Transverse colon (tissue), 4 donors: ENCODE measurements around the gene BPIFA3. TPM values are rescaled to one million over a fixed set of nuclear protein-coding genes. Genes with fewer than 3 reads are reported as not detected.

Source experiments
- DNase-seq: peaks from one replicate; pipeline ENCODE4 v3.0.0-alpha.2; 2019
- H3K27ac ChIP-seq, 4 donors: fragments of 200-600 bp; sonication (generic); 2 replicates each; pipeline ENCODE4 v1.5.1; 2016 to 2018; ENCODE audit warnings: inconsistent platforms in 4 of 4
- H3K27me3 ChIP-seq: fragments of 200-600 bp; sonication (generic); 2 replicates; pipeline ENCODE4 v1.5.1; 2017; ENCODE audit warnings: inconsistent platforms
- H3K36me3 ChIP-seq, 4 donors: fragments of 200-600 bp; sonication (generic); 2 replicates each; pipeline ENCODE4 v1.5.1; 2017 to 2019; ENCODE audit warnings: inconsistent platforms in 4 of 4
- H3K4me1 ChIP-seq, 4 donors: fragments of 200-600 bp; sonication (generic); 2 replicates each; pipeline ENCODE4 v1.5.1; 2017 to 2020; ENCODE audit warnings: inconsistent platforms in 4 of 4
- H3K4me3 ChIP-seq, 4 donors: fragments of 200-600 bp; sonication (generic); 1 replicate in 1 of 4; 2 replicates in 3 of 4; pipeline versions ENCODE4 v1.5.1 to v1.6.1; 2017 to 2019; ENCODE audit warnings: inconsistent platforms in 4 of 4
- H3K9me3 ChIP-seq, 2 donors: fragments of 200-600 bp; sonication (generic); 2 replicates each; pipeline ENCODE4 v1.5.1; 2017 to 2019; ENCODE audit warnings: inconsistent platforms in 2 of 2
- EP300 ChIP-seq: sonication (generic); formaldehyde crosslinking; IDR thresholded peaks from one replicate; pipeline ENCODE4 v1.6.1; 2017; ENCODE audit warnings: antibody characterized with exemption, low read depth
- POLR2A ChIP-seq: fragments of 450-650 bp; IDR thresholded peaks from one replicate; pipeline ENCODE4 v1.6.1; 2016; ENCODE audit warnings: antibody characterized with exemption, mild to moderate bottlenecking, moderate library complexity
- POLR2AphosphoS5 ChIP-seq, 3 donors: sonication (generic); formaldehyde crosslinking; IDR thresholded peaks; one replicate each; pipeline ENCODE4 v1.6.1; 2016; ENCODE audit warnings: antibody characterized with exemption in 3 of 3
- WGBS, 2 donors: methylation state at CpG; one replicate each; pipeline ENCODE4 v1.1.5; 2018; ENCODE audit warnings: low coverage in 1 of 2; 5-methylcytosine and 5-hydroxymethylcytosine counted together
- in situ Hi-C, 4 donors: fragments of 200-750 bp; cut with MboI; loops; one replicate each; pipeline versions ENCODE4 v1.15.0 to v1.15.1; 2017; ENCODE audit warnings: low sequenced_read_pairs in 3 of 4, low pct_ligation_motif_present in 1 of 4, low pct_unique_long_range_greater_than_20kb in 1 of 4
- intact Hi-C: fragments of 100-400 bp; cut with DNase I; formaldehyde crosslinking; loops from one replicate; pipeline ENCODE4 v1.15.1; 2023; ENCODE audit warnings: low total_unique reads
- total RNA-seq, 4 donors: library from RNA; depleted of rRNA; stranded (reverse); fragments of >200 nt; gene quantifications; one replicate each; pipeline ENCODE4 v1.1.0, GENCODE V29; 2016
- TF ChIP-seq, protein P1 (sequence below), 5 experiments: fragments of 200-600 bp in 3 of 5; fragments of 450-650 bp in 2 of 5; sonication (generic) in 3 of 5; IDR thresholded peaks; 1 replicate in 2 of 5; 2 replicates in 3 of 5; pipeline ENCODE4 v1.5.1; 2016 to 2017; ENCODE audit warnings: antibody characterized with exemption in 5 of 5, inconsistent platforms in 3 of 5, mild to moderate bottlenecking in 2 of 5, moderate library complexity in 1 of 5

The BPIFA3 gene
- total RNA-seq, 4 donors from 2014 or later: not detected

DNA sequence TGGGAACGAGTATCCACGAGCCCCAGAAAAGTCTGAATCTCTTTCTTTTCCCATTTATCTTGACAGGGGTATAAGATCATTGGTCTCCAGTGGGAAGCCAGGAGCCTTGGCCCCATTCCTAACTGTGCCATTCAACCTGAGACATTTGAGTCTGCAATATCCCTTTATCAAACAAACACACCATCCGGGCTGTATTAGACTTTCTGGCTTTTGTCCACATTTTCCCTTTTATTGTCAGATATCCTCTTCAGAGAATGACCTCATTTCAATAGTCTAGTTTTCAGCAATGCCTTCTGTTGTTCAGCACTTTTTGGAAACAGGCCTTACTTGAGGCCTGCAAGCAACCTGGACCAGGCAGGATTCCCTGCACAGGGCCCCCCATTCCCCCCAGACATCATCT is 34.3 kb downstream of the BPIFA3 start:
- TF ChIP-seq EP300: no peak
- TF ChIP-seq POLR2AphosphoS5 (IDR thresholded peaks at IDR 0.05): no peak
- TF ChIP-seq, protein P1, sequence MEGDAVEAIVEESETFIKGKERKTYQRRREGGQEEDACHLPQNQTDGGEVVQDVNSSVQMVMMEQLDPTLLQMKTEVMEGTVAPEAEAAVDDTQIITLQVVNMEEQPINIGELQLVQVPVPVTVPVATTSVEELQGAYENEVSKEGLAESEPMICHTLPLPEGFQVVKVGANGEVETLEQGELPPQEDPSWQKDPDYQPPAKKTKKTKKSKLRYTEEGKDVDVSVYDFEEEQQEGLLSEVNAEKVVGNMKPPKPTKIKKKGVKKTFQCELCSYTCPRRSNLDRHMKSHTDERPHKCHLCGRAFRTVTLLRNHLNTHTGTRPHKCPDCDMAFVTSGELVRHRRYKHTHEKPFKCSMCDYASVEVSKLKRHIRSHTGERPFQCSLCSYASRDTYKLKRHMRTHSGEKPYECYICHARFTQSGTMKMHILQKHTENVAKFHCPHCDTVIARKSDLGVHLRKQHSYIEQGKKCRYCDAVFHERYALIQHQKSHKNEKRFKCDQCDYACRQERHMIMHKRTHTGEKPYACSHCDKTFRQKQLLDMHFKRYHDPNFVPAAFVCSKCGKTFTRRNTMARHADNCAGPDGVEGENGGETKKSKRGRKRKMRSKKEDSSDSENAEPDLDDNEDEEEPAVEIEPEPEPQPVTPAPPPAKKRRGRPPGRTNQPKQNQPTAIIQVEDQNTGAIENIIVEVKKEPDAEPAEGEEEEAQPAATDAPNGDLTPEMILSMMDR (IDR thresholded peaks at IDR 0.05): no peak
- no peak for TF ChIP-seq POLR2A
- no peaks in the 10 kb centered on the region for H3K4me1 ChIP-seq
- no peaks in the 10 kb centered on the region for H3K27me3 ChIP-seq
- intact Hi-C loops (no loop called here), in situ Hi-C loops (no loop called here)
- H3K27ac ChIP-seq: no peak overlapping the region
- H3K4me3 ChIP-seq: no peak overlapping the region
- WGBS, 2 donors: 43 to 64% methylated on average over 1 to 3 of the region's 3 CpGs
- H3K9me3 ChIP-seq: no peaks in the 10 kb centered on the region
- H3K36me3 ChIP-seq: no peaks in the 10 kb centered on the region
- no peak for DNase-seq

DNA sequence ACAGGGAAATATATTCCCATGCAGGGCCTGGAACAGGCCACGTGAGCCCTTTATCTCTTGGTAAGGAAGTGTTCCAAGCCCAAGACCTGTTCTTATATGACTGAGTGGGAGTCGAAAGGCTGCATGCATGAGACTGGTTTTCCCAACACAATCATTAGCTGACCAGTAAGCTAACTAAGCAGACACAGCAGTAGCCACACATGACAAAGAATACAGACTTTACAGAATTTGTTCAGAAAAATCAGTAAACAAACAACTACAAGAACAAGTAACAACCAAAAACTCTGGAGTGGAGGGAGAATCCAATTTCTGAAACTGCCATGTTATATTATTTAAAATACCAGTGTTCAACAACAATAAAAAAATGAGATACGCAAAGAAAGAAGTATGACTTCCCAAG is 35.3 kb downstream of the BPIFA3 start:
- TF ChIP-seq POLR2A (no peak), POLR2AphosphoS5 (IDR thresholded peaks at IDR 0.05) (no peak), EP300 (no peak)
- TF ChIP-seq, protein P1 (IDR thresholded peaks at IDR 0.05): no peak
- Histone ChIP-seq H3K4me3 (no peak overlapping the region), H3K27ac (no peak overlapping the region), H3K36me3 (no peaks in the 10 kb centered on the region), H3K4me1 (no peaks in the 10 kb centered on the region), H3K9me3 (no peaks in the 10 kb centered on the region), H3K27me3 (no peaks in the 10 kb centered on the region)
- in situ Hi-C loops: no loop called here
- DNase-seq: no peak
- intact Hi-C loops: no loop called here
- 82 to 100% methylated on average over 1 to 3 of the region's 3 CpGs for WGBS, 2 donors

DNA sequence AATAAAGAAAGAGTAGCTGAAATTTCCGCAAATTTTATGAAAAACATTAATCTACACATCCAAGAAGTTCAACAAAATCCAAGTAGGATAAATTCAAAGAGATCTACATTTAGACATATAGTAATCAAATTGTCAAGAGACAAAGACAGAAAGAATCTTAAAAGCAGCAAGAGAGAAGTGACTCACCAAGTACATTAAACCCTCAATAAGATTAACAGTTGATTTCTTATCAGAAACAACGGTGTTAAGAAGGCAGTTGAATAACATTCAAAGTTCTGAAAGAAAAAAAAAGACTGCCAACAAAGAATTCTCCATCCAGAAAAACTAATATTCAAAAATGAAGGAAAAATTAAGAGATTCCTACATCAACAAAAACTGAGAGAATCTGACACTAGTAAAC is 37.9 kb downstream of the BPIFA3 start:
- no peaks in the 10 kb centered on the region for H3K4me1 ChIP-seq
- intact Hi-C loops (no loop called here), in situ Hi-C loops (no loop called here)
- H3K9me3 ChIP-seq: no peaks in the 10 kb centered on the region
- TF ChIP-seq POLR2AphosphoS5 (IDR thresholded peaks at IDR 0.05): no peak
- TF ChIP-seq, protein P1 (IDR thresholded peaks at IDR 0.05): no peak
- TF ChIP-seq EP300: no peak
- no peak for TF ChIP-seq POLR2A
- H3K27me3 ChIP-seq: peaks cover 9% of the 10 kb centered on the region
- DNase-seq: no peak
- no peak overlapping the region for H3K27ac ChIP-seq
- H3K4me3 ChIP-seq: no peak overlapping the region
- 60 to 62% methylated on average over 2 of the region's 2 CpGs for WGBS, 2 donors
- no peaks in the 10 kb centered on the region for H3K36me3 ChIP-seq

DNA sequence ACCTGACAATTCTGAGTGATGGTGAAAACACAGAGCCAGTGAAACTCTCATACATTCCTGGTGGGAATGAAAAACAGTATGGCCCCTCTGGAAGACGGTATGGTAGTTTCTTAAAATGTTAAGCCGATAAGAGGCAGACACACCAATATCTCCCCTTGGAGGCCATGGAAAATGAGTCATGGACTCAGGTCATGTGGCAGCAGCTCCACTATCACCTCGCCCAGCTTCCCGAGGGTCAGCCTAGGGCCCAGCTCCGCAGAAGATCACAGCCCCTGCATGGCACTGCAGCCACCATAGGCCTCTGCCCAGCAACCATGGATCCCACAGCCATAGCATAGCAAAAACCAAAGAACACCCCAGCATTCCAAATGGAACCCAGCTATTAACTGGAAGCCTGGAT is 40.1 kb downstream of the BPIFA3 start:
- no peak for TF ChIP-seq POLR2A
- TF ChIP-seq, protein P1 (IDR thresholded peaks at IDR 0.05): no peak
- TF ChIP-seq EP300: no peak
- TF ChIP-seq POLR2AphosphoS5 (IDR thresholded peaks at IDR 0.05): no peak
- no peak overlapping the region for H3K4me3 ChIP-seq
- peaks cover 9% of the 10 kb centered on the region for H3K27me3 ChIP-seq
- WGBS, 2 donors: 81% methylated on average over 5 of the region's 5 CpGs; no CpG with 5 or more reads in 1 of the 2 donors
- no peaks in the 10 kb centered on the region for H3K4me1 ChIP-seq
- H3K9me3 ChIP-seq: no peaks in the 10 kb centered on the region
- H3K36me3 ChIP-seq: no peaks in the 10 kb centered on the region
- in situ Hi-C loops: no loop called here
- intact Hi-C loops: no loop called here
- DNase-seq: no peak
- H3K27ac ChIP-seq: no peak overlapping the region
